ENCODE results near the gene SIVA1. TPM values are rescaled to one million over a fixed set of nuclear protein-coding genes. Genes with fewer than 3 reads are reported as not detected.
A peak's percentile ranks its signal among the peaks of the same experiment; 100 is the strongest.

Gene SIVA1
- total RNA-seq, 2 donors from 2014 or later, result 111 to 130 TPM

DNA sequence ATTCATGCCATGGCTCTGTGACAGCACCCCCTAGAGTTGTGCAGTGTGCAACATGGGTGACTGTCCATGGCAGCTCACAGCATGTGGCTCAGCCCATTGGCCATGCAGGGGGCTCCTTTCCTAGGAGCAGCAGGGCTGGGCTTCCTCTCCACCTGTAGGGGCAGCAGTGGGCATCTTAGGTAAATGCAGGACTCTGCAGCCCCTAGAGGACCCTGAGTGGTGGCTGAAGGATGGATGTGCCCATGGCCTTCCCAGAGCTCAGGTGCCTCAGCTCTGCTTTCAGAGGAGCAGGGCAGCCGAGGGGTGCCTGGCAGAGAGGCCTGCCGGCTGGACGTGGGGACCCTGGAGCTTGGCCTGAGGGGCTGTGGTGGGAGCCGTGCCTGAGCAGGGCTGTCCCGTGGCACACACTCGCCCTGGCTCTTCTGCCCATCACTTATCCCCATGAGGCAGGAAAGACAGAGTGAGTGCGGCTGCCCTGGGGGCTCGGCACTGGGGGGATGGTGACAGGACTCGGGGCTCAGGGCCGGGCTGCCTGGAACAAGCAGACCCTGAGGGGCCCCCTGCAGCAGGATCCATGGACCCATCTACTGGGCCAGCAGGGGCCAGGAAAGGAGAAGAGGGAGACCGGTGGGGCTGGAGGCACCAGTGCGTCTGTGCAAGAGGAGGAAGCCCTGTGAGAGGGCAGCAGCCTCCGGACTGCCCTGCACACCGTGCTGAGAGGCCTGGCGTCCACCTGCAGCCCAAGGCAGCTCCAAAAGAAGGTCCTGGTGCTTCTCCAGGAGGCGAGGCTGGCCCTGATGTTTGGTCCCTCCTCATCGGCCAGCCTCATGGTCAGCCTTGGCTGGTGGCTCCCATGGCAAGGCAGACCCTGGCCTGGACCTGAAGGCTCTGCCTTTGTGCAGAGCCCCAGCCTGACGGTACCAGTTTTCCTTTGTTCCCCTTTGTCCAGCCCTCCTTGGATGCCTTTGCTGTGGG, 21.3 kb upstream of the SIVA1 start:
- intact Hi-C loops (cut with DNase I), result no loop called here
- no peaks in the 10 kb centered on the region for H3K36me3 ChIP-seq (replicated peaks in 1 of 2; ENCODE audit: insufficient read depth in 1 of 2, low read depth in 2 of 2)
- H3K4me1 ChIP-seq, result peaks cover 8% of the 10 kb centered on the region
- H3K9me3 ChIP-seq, result no peaks in the 10 kb centered on the region
- no peak overlapping the region for H3K4me3 ChIP-seq
- no peak overlapping the region for H3K27ac ChIP-seq
- no peak for DNase-seq
- WGBS, 2 donors, result 89 to 100% methylated on average over 4 to 18 of the region's 18 CpGs
- no peak for TF ChIP-seq POLR2A (IDR thresholded peaks at IDR 0.05)
- TF ChIP-seq, protein P1, sequence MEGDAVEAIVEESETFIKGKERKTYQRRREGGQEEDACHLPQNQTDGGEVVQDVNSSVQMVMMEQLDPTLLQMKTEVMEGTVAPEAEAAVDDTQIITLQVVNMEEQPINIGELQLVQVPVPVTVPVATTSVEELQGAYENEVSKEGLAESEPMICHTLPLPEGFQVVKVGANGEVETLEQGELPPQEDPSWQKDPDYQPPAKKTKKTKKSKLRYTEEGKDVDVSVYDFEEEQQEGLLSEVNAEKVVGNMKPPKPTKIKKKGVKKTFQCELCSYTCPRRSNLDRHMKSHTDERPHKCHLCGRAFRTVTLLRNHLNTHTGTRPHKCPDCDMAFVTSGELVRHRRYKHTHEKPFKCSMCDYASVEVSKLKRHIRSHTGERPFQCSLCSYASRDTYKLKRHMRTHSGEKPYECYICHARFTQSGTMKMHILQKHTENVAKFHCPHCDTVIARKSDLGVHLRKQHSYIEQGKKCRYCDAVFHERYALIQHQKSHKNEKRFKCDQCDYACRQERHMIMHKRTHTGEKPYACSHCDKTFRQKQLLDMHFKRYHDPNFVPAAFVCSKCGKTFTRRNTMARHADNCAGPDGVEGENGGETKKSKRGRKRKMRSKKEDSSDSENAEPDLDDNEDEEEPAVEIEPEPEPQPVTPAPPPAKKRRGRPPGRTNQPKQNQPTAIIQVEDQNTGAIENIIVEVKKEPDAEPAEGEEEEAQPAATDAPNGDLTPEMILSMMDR (IDR thresholded peaks at IDR 0.05), result no peak
- no peak for ATAC-seq
- no peaks in the 10 kb centered on the region for H3K27me3 ChIP-seq

DNA sequence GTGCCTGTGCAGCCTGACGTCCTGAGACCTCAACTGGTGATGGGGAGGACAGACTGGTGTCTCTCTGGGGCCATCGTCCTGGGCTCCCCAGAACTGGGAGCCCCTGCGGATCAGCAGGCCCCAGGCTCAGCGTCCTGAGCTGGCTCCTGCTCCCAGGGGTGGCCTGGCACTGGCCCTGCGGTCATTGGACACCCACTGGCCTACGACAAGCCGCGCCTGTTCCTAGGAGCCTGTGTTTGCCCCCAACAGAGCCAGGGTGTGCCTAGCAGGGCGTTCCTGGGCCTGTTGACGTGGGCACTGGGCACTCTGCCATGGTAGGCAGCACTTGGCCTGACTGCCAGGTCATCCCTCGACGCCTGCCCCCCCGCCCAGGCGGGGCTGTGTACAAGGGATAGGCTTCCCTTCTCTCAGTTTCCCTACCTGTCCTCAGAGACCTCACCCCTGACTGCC, 20.6 kb upstream of the SIVA1 start:
- DNase-seq (peak; percentile 45 to 72 (median 54)), ATAC-seq (peak; percentile 43)
- TF ChIP-seq, protein P1 (IDR thresholded peaks at IDR 0.05), result no peak
- TF ChIP-seq POLR2A (IDR thresholded peaks at IDR 0.05), result no peak
- Histone ChIP-seq H3K27me3 (no peaks in the 10 kb centered on the region), H3K4me1 (peaks cover 6% of the 10 kb centered on the region), H3K36me3 (replicated peaks in 1 of 2; ENCODE audit: insufficient read depth in 1 of 2, low read depth in 2 of 2) (no peaks in the 10 kb centered on the region), H3K9me3 (no peaks in the 10 kb centered on the region), H3K4me3 (no peak overlapping the region), H3K27ac (no peak overlapping the region)
- 49 to 64% methylated on average over 7 to 14 of the region's 14 CpGs for WGBS, 2 donors
- intact Hi-C loops (cut with DNase I), result no loop called here

DNA sequence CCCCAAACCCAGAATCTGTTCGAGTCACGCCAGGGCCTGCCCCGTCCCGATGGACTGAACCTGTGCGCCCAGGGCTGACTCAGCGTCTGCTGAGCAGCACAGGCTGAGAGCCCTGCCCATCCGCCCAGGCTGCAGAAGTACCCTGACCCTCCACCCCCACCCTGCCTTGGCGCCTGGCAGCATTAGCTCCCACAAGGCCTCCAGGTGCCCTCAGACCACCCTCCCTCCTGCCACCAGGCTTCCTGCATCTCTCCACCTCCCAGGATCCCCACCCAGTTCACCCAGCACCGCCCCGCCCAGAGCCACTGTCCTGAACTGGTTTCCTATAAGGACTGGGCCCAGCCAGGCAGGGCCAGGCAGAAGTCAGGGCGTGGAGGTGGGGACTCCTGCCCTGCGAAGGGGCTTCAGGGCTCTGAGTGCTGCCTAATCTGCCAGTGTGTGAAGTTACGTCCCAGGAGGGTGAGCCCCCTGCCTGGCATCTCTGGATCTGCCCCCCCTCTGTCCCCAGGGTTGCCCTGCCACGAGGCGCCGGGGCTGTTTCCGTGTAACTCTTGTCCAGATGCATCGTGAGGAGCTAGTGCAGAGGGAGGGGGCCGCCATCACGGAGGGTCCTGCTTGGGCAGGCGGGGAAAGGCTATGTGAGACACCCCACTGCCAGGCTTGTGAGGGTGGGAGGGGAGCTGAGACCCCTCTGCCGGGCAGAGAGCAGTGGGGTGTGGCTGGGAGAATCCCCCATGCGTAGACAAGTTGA, 19.8 kb upstream of the SIVA1 start:
- H3K9me3 ChIP-seq, result no peaks in the 10 kb centered on the region
- no peak for TF ChIP-seq POLR2A (IDR thresholded peaks at IDR 0.05)
- TF ChIP-seq, protein P1 (IDR thresholded peaks at IDR 0.05), result no peak
- H3K36me3 ChIP-seq (replicated peaks in 1 of 2; ENCODE audit: insufficient read depth in 1 of 2, low read depth in 2 of 2), result no peaks in the 10 kb centered on the region
- ATAC-seq (no peak), DNase-seq (no peak)
- H3K27me3 ChIP-seq, result no peaks in the 10 kb centered on the region
- peaks cover 6% of the 10 kb centered on the region for H3K4me1 ChIP-seq
- intact Hi-C loops (cut with DNase I), result no loop called here
- WGBS, 2 donors, result 86 to 89% methylated on average over 10 to 16 of the region's 23 CpGs
- H3K4me3 ChIP-seq, result no peak overlapping the region
- H3K27ac ChIP-seq, result no peak overlapping the region

DNA sequence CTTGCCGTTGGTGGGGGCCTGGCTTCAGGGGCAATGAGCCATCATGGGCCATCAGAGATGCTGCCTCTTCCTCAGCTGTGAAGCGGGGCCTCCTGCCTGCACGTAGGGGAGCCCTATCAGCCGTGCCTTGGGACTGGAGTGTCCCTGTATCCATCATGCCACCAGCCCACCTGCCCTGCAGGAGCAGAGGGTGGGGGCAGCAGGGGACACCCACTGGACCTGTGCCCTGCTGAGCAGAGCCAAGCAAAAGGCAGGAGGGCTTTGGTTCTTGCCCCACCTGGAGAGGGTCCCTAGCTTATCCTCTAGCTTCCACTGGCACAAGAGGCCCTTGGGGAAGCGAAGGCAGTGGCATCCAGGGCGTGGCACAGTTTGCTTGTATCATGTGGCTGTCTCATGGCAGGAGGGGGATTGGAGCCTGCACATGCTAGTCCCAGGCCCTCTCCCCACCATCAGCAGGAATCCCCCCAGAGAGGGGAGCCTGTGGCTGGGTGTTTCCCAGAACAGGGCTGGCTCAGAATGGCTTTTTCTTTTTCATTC, 18.8 kb upstream of the SIVA1 start:
- DNase-seq, result no peak
- H3K4me1 ChIP-seq, result peaks cover 6% of the 10 kb centered on the region
- H3K4me3 ChIP-seq, result no peak overlapping the region
- TF ChIP-seq, protein P1 (IDR thresholded peaks at IDR 0.05), result no peak
- no peak for TF ChIP-seq POLR2A (IDR thresholded peaks at IDR 0.05)
- no peaks in the 10 kb centered on the region for H3K36me3 ChIP-seq (replicated peaks in 1 of 2; ENCODE audit: insufficient read depth in 1 of 2, low read depth in 2 of 2)
- no peak for ATAC-seq
- H3K27ac ChIP-seq, result no peak overlapping the region
- H3K27me3 ChIP-seq, result no peaks in the 10 kb centered on the region
- H3K9me3 ChIP-seq, result no peaks in the 10 kb centered on the region
- 87% methylated on average over 6 of the region's 6 CpGs; no CpG with 5 or more reads in 1 of the 2 donors for WGBS, 2 donors
- intact Hi-C loops (cut with DNase I), result no loop called here
